NCI-H187 treated with DMSO at 0.1 percent for 48 hours (cell line): ENCODE measurements around the gene PTH2.
A peak's percentile ranks its signal among the peaks of the same experiment; 100 is the strongest.

Experiments
- DNase-seq: peaks from one replicate; lab custom pipeline; 2025; lab: John Stamatoyannopoulos, UW

The PTH2 gene

GRCh38 chr19:49409441-49410029 lies 13.7 kb downstream of the PTH2 start:
- no peak for DNase-seq

GRCh38 chr19:49408816-49409440 lies 14.3 kb downstream of the PTH2 start:
- no peak for DNase-seq

- DNase-seq = no peak
Measured at GRCh38 chr19:49407482-49408015, 15.7 kb downstream of the PTH2 start.

GRCh38 chr19:49407079-49407478 lies 16.2 kb downstream of the PTH2 start:
- no peak for DNase-seq

- DNase-seq = peak; percentile 99
Measured at GRCh38 chr19:49403404-49404187, 19.6 kb downstream of the PTH2 start.

- no peak for DNase-seq
Measured at GRCh38 chr19:49400029-49400428, 23.2 kb downstream of the PTH2 start.

- DNase-seq = no peak
Measured at GRCh38 chr19:49398931-49399330, 24.3 kb downstream of the PTH2 start.

GRCh38 chr19:49398001-49398615 lies 25.1 kb downstream of the PTH2 start:
- DNase-seq = no peak

- no peak for DNase-seq
Measured at GRCh38 chr19:49396738-49397505, 26.3 kb downstream of the PTH2 start.

GRCh38 chr19:49395581-49396407 lies 27.4 kb downstream of the PTH2 start:
- DNase-seq = no peak

- DNase-seq = no peak
Measured at GRCh38 chr19:49393881-49394280, 29.4 kb downstream of the PTH2 start.

GRCh38 chr19:49391581-49392399 lies 31.5 kb downstream of the PTH2 start:
- DNase-seq = peak; percentile 74

- DNase-seq = no peak
Measured at GRCh38 chr19:49390929-49391359, 32.3 kb downstream of the PTH2 start.

GRCh38 chr19:49390131-49390928 lies 32.9 kb downstream of the PTH2 start:
- DNase-seq = no peak

- DNase-seq = no peak
Measured at GRCh38 chr19:49389406-49389805, 33.8 kb downstream of the PTH2 start.

GRCh38 chr19:49387936-49388372 lies 35.3 kb downstream of the PTH2 start, which contains the start of gene KASH5:
Gene KASH5 (plus strand): TSS chr19:49388249. CDS start chr19:49390884, 2,635 bp downstream.
- no peak for DNase-seq

GRCh38 chr19:49383599-49383998 lies 39.6 kb downstream of the PTH2 start:
- no peak for DNase-seq

GRCh38 chr19:49382639-49383038 lies 40.6 kb downstream of the PTH2 start:
- DNase-seq = no peak

- no peak for DNase-seq
Measured at GRCh38 chr19:49380391-49380790, 42.9 kb downstream of the PTH2 start.
